ENCODE measurements around the gene PSRC1.
"Not testable (repeated sequence)": the region's sequence is repeated elsewhere in the genome, so short reads cannot be mapped to it uniquely, and the experiment has no call there.

Gene PSRC1

GRCh38 chr1:109282952-109283747 lies at the start of gene PSRC1:
TSS of gene PSRC1 (minus strand) at chr1:109283145.
- peak; percentile 87 for DNase-seq

GRCh38 chr1:109331113-109331512 lies 48.2 kb upstream of the PSRC1 start:
- no peak for DNase-seq

- DNase-seq = no peak
These were observed 44.3 kb upstream of the PSRC1 start for GRCh38 chr1:109327285-109327684.

- no peak for DNase-seq
These were observed 40.0 kb upstream of the PSRC1 start for GRCh38 chr1:109322974-109323373.

GRCh38 chr1:109319114-109319513 lies 36.2 kb upstream of the PSRC1 start:
- no peak for DNase-seq

GRCh38 chr1:109316506-109316905 lies 33.6 kb upstream of the PSRC1 start:
- DNase-seq = no peak

- no peak for DNase-seq
These were observed 32.3 kb upstream of the PSRC1 start for GRCh38 chr1:109315288-109315687.

GRCh38 chr1:109314795-109315194 lies 31.9 kb upstream of the PSRC1 start:
- no peak for DNase-seq

- no peak for DNase-seq
These were observed 30.2 kb upstream of the PSRC1 start for GRCh38 chr1:109312978-109313775.

- DNase-seq = no peak
These were observed 29.3 kb upstream of the PSRC1 start for GRCh38 chr1:109312246-109312645.

GRCh38 chr1:109309347-109309746 lies 26.4 kb upstream of the PSRC1 start:
- no peak for DNase-seq

- no peak for DNase-seq
These were observed 24.5 kb upstream of the PSRC1 start for GRCh38 chr1:109307274-109308021.

GRCh38 chr1:109306832-109307273 lies 23.9 kb upstream of the PSRC1 start, which contains the start of gene MYBPHL:
TSS of gene MYBPHL (minus strand) at chr1:109307011. CDS start at chr1:109306991, 20 bp downstream.
- DNase-seq = no peak

- not testable (repeated sequence) for DNase-seq
These were observed 23.0 kb upstream of the PSRC1 start for GRCh38 chr1:109305991-109306390.

GRCh38 chr1:109304226-109304920 lies 21.4 kb upstream of the PSRC1 start:
- DNase-seq = no peak

GRCh38 chr1:109301874-109302273 lies 18.9 kb upstream of the PSRC1 start:
- DNase-seq = no peak

GRCh38 chr1:109300650-109301151 lies 17.8 kb upstream of the PSRC1 start:
- no peak for DNase-seq

- no peak for DNase-seq
These were observed 16.8 kb upstream of the PSRC1 start for GRCh38 chr1:109299558-109300343.

GRCh38 chr1:109298666-109299557 lies 16.0 kb upstream of the PSRC1 start:
- DNase-seq = no peak

- DNase-seq = no peak
These were observed 13.8 kb upstream of the PSRC1 start for GRCh38 chr1:109296782-109297181.

Data from 8988T (cell line).